Measurements from ENCODE around the gene SPTBN2.

SPTBN2 gene

DNA sequence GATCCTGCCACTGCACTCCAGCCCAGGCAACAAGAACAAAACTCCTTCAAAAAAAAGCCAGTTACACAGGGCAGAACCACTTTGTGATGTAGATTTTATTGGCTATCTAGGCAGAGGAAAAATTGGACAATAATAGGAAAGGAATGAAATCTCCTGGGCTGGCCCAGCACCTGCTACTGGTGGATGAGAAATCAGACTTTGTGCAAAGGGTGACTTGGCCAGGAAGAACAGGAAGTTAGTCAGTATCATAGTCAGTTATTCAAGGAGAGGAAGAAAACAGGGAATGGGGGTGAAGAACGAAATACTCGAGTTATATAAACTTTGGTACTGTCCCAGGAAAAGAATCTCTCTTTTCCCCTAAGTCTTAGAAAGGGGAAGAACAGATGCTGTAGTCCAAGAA, 11.0 kb upstream of the SPTBN2 start:
- DNase-seq (ENCODE audit: low read depth), result peak; percentile 68
- no peak overlapping the region for H3K4me3 ChIP-seq (ENCODE audit: low read length)
- TF ChIP-seq, protein P1, sequence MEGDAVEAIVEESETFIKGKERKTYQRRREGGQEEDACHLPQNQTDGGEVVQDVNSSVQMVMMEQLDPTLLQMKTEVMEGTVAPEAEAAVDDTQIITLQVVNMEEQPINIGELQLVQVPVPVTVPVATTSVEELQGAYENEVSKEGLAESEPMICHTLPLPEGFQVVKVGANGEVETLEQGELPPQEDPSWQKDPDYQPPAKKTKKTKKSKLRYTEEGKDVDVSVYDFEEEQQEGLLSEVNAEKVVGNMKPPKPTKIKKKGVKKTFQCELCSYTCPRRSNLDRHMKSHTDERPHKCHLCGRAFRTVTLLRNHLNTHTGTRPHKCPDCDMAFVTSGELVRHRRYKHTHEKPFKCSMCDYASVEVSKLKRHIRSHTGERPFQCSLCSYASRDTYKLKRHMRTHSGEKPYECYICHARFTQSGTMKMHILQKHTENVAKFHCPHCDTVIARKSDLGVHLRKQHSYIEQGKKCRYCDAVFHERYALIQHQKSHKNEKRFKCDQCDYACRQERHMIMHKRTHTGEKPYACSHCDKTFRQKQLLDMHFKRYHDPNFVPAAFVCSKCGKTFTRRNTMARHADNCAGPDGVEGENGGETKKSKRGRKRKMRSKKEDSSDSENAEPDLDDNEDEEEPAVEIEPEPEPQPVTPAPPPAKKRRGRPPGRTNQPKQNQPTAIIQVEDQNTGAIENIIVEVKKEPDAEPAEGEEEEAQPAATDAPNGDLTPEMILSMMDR (IDR thresholded peaks at IDR 0.05; ENCODE audit: insufficient read depth, low read depth, low read length, missing control alignments), result no peak

DNA sequence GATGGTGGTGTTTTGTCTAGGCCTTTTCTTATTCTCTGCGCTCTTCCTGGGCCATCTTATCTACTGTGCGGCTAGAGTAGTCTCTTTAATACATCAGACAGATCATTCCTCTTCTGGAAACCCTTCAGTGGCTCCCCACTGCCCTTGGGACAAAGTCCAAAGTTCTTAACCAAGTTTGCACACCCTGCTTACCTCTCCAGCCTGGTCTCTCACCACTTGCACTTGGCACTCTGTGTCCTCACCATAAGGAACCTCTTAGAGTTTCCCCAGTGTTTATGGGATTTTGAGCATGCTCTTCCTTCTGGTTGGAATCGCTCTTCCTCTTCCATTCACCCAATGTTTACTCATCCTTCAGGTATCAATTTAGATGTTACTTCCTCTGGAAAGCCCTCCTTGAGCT, 5.2 kb upstream of the SPTBN2 start:
- TF ChIP-seq, protein P1 (IDR thresholded peaks at IDR 0.05; ENCODE audit: insufficient read depth, low read depth, low read length, missing control alignments), result no peak
- H3K4me3 ChIP-seq (ENCODE audit: low read length), result no peak overlapping the region
- DNase-seq (ENCODE audit: low read depth), result no peak

DNA sequence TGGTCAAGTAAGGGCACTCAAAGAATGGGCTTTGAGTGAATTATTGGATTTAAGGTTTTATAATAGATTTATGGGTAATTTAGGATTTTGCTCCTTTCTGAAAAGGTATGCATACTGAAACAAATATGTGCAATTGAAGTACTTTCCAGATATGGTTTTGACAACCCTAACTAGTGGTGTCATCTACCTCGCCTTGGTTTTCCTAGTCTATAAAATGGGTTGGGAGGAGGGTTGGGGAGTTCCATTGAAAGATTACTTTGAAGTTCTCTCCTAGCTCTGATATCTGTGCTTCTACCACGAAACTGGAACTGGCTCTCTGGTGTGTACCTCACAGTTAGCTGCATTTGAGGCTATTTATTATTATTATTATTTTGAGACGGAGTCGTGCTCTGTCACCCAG, 431 bp upstream of the SPTBN2 start:
- TF ChIP-seq, protein P1 (IDR thresholded peaks at IDR 0.05; ENCODE audit: insufficient read depth, low read depth, low read length, missing control alignments), result no peak
- no peak for DNase-seq (ENCODE audit: low read depth)
- no peak overlapping the region for H3K4me3 ChIP-seq (ENCODE audit: low read length)

DNA sequence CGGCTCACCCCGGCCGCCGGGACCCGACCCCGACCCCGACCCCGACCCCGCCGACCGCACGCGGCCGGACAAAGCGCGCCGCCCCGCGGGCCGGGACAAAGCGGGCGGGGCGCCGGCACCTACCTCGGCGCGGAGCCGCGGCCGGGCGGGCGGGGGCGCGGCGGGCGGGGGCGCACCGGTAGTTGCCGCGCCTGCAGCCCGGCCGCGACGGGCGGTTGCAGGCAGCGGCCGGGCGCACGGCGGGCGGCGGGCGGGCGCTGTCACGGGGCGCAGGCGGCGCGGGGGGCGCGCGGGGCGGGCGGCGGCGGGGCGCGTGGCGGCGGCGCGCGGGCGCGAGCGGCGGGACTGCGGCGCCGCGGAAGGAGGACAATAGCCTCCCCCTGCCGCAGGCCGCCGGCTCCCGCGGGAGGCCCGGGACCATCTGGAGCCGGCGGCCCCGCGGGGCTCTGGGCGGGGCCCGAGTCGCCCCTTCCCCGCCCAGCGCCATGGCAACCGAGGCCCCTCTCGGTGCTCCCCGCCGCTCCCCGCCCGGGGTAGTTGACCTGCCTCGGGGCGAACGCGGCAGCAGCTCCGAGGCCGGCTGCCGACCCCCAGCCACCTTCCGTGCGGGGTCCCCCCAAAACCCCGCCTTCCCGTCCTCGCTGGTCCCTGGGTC, 851 bp downstream of the SPTBN2 start:
- TF ChIP-seq, protein P1 (IDR thresholded peaks at IDR 0.05; ENCODE audit: insufficient read depth, low read depth, low read length, missing control alignments), result no peak
- peak overlapping the region; percentile 62 for H3K4me3 ChIP-seq (ENCODE audit: low read length)
- DNase-seq (ENCODE audit: low read depth), result no peak

DNA sequence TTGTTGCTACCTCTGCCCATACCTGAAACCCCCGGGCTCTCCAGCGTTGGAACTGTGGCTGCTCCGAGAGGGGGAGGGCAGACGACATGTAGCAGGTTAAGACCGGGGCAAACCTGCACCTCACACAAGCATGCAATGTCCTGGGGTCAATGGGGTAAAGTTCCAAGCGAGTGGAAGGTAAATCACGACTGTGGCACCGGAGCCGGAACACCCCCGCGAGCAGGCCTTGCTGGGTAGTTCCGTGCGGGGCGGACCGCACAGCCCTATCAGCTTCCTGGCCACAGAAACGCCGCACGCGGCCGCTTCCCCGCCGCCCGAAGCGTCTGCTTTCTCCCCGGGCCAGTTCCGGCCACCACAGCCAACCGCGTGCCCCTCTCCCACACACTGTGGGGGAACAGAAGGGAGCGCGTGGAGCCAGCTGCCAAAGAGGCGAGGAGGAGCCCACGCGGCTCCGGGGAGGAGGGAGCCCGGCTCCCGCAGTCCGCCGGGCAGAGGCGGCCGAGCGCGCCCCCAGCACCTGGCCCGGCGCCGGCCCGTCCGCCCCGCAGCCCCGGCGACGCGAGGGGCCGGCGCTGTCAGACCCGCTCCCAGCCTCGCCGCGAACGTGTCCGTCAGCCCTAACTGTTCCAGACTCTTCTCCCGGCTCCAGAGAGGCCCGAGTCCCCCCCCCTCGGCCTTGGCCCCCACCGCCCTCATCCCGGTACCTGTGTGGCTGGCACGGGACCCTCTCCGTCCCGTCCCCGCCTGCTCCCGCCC, 1.6 kb downstream of the SPTBN2 start:
- TF ChIP-seq, protein P1 (IDR thresholded peaks at IDR 0.05; ENCODE audit: insufficient read depth, low read depth, low read length, missing control alignments), result no peak
- peak; percentile 36 for DNase-seq (ENCODE audit: low read depth)
- peak overlapping the region; percentile 62 for H3K4me3 ChIP-seq (ENCODE audit: low read length)

DNA sequence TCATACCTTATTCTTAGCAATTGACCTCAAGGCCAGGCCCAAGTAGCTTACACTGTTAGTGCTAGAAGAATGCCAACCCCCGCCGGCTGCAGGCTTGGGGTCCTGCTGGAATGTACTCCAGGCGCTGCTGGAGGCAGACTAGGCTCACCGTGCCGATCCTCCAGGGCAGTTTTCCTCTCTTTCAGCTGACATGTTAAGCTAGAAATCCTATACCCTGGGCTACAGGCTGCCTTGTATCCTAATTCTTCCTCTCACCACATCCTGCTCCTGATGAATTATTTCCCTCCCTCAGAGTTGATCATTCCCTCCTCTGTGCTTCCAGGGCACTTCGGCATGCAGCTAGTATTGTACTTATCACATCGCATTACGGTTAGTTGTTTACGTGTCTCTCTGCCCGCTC, 3.4 kb downstream of the SPTBN2 start:
- DNase-seq (ENCODE audit: low read depth), result no peak
- no peak overlapping the region for H3K4me3 ChIP-seq (ENCODE audit: low read length)
- TF ChIP-seq, protein P1 (IDR thresholded peaks at IDR 0.05; ENCODE audit: insufficient read depth, low read depth, low read length, missing control alignments), result no peak
